Measurements from ENCODE around the gene RFX8.
"Not testable (repeated sequence)": the region's sequence is repeated elsewhere in the genome, so short reads cannot be mapped to it uniquely, and the experiment has no call there.

Gene RFX8

DNA sequence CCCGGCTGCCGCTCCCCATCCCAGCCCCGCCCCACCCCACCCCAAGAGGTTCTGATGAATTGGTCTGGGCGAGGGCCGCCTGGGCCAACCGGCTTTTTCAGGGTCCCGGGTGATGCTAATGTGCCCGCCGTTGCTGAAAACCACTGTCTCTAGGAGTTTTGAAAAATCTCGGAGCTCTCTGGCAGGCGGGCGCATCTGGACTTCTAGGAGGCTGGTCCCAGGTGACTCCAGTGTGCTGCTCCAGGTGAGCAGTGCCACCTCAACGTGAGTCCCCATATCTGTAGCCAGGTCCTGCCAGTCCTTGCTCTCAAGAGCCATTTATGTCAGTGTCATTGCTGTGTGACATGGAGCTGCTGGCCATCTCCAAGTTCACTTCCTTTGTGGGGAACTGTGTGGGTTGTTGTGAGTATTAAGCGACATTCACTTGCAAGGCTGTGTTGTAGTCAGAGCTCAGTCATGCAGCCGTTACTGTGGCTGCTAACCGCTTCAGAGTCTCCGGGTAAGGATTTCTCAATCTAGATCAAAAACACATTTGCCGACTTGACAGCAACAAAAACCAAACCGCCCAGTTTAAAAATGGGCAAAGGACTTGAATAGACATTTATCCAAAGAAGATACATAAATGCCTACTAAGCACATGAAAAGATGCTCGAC is at the start of gene RFX8:
Gene RFX8, minus strand, starts transcription at position 382 of the 654 bp plus-strand sequence. CDS start 8,264 bp downstream, outside the sequence.
- DNase-seq: no peak

DNA sequence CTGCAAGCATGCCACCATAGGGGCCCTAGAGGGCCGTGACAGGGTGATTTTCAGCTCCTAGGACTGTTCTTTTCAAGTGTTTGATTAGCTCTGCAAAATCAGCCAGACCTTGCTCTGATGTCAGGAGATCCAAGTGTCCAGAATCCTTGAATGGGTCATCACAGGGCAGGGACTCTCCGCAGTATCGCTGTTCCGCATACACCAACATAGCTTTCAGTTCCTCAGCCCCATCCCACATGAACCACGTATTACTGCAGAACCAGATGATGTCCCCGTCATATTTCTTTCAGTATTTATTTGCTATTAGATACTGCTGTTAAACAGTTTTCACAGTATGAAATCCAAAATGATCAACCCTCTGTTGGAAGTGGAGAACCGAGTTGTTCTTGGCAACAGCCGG is 46.6 kb upstream of the RFX8 start:
- no peak for DNase-seq

DNA sequence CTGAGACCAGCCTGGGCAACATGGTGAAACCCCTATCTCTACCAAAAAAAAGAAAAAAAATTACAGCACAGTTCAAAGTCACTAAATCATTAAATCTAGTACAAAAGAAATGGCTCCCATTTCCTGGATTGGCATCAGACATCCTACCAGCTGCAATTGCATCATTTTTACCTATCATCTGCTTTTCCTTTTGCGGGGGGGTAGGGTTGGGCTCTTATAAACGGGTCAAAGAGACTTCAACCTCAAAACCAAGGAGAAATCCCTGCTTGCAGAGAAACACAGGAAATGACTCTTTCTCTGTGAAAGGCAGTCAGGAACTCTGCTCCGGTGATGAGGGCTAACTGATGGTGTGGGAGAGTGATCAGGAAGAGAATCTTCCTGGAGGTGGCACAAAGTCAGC is 45.3 kb upstream of the RFX8 start:
- DNase-seq: no peak

DNA sequence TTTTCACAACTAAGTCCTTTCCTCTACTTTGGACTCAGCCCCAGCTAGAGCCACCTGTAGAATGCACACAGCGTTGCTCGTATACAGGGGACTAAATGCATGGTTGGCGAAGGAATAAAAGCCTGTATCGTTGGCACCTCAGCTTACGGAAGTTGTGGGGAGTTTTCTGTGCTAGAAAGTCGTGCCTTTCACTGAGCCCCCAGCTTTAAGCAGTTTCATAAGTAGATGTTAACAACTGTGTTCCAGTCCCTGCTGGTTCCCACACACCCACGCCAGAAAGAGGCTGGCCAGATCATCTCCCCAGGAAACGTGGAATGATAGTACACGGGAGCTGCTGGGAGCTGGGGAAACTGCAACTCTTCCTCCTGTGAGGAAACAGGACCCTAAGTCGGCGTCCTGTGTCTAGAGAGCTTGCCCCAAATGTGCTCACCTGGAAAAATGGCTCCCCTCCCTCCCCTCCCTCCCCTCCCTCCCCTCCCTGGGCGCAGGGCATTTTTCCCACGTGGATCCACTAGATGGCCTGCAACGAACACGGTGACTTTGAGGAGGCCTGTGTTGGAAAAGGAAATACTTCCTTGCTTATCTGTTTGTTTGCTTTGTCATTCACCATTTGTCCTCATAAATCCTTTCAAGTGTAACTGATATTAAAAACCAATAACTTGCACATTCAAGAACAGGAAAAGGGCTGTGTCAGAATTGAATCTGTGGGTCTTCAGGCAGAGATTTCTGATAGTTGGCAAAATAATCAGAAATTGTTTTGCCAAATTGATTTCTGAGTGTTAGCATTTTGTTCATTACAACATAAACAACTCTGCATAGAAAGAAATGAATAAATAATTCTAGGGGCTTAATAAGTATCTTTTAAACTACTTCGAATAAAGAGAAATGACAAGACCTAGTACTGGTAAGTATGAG is 43.9 kb upstream of the RFX8 start:
- no peak for DNase-seq

DNA sequence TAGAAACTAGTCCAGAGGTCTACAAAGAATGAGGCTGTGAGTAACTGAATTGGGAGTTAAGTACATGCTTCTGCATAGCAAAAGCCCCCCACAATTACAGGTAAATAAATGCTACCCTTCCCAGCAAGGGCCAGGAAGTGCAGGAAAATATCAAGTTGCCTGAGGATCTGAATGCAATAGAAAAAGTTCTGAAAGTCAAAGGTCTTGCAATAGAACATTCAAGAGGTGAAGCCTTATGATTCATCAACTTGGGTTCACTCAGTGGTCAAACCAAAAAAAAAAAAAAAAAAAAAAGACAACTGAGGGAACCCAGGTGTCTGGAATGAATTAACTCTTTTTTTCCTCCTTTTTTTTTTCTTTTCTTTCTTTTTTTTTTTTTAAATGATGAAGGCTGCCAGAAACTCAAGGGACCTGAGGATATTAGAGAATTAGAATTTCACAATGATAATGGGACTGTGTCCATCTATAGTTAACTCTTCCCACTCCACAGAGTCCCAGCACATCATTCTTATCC is 42.9 kb upstream of the RFX8 start:
- no peak for DNase-seq

DNA sequence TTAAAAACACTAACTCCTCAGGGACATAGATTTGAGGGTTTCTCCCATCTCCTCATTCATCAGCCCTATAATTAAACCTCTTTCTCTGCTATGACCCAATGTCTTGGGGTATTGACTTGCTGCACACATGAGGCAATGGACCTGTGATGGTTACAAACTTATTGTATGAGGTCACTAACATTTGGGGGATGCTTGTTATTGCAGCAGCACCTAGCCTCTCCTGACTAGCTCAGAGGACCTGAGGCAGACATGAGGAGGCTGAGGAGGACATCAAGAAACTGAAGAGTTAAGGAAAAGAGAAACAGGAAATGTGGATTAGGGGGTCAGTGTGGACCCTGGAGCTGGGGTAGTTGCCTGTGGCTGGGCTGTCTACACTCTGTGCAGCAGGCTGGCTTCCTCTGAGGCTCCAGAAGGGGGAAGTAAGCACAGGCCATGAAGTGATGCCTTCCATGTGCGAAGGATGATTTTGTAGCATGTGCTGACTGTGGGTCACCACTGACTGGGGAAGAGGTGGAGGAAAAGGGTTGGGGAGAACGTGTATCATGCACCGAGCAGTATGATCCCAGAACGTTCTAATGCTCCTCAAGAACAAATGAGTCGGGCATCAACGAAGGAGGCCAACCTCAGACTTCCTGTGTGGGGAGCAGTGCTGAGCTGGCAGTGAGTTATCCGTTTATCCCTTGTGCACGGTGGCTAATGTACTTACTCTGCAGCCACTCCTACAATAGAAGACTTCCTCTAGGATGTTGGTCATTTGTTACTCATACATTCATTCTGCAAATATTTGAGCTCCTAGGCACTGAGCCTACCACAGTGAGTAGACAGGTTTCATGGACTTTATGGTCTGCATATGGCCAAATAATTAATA is 42.1 kb upstream of the RFX8 start:
- no peak for DNase-seq

DNA sequence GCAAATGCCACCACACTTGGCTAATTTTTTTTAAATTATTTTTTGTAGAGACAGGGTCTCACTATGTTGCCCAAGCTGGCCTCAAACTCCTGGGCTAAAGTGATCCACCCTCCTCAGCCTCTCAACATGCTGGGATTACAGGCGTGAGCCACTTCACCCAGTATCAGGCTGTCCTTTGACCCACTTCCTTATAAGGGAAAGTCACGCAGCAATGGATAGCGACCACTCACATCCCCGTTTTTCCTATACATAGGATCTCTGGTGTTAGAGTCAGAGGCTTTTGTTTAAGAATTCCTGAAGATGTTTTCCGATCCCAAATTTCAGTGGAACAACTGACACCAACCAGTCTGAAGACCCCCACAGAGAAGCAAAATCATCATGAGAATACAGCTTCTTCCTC is 41.4 kb upstream of the RFX8 start:
- no peak for DNase-seq

DNA sequence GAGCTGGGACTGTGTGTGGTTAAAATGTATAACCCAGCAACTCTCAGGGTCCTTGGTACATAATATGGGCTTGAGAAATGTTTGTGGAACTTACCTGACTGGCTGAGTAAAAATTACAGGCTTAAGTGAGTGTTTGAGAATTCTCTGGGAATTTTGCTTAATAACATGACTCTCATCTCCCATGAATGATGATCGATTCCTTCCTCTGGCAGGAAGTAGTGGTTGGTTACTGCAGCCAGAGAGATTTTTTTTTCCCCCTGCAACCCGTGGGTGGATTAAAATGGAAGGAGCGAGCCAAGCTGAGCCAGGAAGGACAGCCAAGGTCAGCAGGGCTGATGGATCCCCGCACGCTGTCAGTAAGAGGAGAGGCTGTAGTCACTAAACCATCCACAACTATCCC is 40.6 kb upstream of the RFX8 start:
- no peak for DNase-seq

DNA sequence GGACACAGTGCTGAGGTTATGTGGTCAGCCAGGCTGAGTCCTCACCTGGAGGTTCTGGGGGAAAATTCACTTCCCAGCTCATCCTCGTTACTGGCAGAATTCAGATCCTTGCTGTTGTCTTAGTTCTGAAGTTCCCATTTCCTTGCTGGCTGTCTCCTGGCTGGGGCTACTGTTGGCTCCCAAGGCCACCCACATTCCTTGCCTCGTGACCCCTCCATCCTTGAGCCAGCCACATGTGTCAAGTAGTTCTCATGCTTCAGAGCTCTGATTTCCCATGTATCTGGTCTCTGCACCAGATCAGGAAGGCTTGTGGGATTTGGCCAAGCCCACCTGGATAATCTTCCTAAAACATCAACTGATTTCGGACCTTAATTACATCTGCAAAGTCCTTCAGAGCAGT is 38.1 kb upstream of the RFX8 start:
- DNase-seq: no peak

DNA sequence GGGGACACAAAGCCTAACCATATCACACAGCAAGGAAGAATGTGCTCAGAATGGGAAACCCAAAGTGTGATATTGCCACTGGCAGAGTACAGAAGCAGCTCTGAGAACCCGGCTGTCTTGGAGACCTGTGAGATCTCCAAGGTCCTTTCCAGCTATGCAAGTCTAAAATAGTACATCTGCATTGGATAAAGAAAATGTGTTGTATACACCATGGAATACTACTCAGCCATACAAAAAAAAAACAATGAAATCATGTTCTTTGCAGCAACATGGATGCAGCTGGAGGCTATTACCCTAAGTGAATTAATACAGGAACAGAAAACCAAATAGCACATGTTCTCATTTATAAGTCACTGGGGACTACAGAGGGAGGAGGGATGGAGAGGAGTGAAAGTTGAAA is 36.5 kb upstream of the RFX8 start:
- DNase-seq: no peak

DNA sequence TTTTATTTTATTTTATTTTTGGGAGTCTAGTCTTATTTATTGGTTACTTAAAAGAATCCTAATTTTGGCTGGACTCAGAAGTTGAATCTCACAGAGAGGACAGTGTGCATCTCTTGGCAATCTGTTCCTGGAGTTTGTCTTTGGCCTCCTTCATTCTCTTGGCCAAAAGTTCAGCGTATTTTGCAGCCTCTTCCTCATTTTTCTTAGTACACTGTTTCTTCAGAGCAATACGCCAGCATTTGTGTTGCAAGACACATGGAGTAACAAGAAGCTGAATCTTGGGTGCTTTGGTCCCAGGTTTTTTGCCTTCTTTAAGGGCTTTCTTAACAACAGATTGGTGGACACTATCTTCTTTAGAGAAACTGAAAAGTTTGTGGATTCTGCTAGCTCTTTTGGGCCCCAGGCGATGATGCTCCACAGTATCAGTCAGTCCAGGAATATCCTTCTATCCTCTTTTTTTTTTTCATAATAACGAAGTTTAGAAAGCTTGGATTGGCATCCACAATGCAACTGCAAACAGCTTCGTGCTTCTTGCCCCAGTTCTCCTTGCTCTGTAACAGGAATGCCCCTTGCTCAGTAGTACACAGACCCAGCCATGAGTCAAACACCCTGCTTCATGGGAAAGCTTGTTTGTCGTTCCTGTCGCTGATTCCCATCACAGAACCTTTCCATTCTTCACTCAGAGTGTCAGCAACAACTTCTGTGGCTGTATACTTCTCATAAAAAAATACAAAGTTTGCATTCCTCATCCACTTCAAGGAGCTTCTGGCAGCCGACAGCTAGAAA is 34.8 kb upstream of the RFX8 start:
- DNase-seq: no peak

DNA sequence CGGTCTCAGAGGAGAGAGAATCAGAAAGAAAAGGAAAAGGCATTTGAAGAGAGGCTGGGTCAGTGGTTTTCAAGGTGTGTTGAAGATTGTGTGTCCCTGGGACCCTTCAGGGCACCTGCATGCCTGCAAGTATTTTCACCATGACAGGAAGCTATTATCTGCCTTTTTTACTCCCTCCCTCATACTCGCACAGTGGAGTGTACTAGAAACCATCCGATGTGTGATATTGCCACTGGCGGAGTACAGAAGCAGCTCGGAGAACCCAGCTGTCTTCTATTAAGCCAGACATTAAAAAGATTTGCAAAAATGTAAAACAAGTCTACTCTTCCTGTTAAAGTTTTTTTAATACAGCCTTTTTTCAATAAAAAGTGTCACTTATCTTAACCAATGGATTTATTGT is 33.7 kb upstream of the RFX8 start:
- no peak for DNase-seq

DNA sequence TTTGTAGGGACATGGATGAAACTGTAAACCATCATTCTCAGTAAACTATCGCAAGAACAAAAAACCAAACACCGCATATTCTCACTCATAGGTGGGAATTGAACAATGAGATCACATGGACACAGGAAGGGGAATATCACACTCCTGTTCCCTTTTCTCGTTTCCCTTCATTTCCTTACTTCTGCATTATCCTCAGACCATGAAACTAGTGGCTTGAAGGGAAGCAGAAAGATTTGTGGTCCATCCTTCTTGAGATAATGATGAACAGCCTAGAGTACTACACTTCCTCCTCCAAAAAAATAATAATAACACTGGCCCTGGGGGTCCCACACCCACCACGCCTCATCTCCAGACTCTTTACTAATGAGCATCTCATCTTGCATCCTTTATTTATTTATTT is 30.4 kb upstream of the RFX8 start:
- not testable (repeated sequence) for DNase-seq

DNA sequence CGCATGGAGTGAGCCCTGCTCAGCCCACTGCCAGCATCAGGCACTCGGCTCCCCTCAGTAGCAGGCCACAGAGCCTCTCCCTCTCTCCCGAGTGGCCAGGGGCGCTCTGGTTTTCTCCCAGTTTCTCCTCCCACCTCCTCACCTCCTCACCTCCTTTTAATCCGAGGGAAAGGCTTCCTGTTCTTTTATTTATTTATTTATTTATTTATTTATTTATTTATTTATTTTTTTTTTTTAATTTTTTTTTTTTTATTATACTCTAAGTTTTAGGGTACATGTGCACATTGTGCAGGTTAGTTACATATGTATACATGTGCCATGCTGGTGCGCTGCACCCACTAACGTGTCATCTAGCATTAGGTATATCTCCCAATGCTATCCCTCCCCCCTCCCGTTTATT is 29.8 kb upstream of the RFX8 start:
- DNase-seq: not testable (repeated sequence)

DNA sequence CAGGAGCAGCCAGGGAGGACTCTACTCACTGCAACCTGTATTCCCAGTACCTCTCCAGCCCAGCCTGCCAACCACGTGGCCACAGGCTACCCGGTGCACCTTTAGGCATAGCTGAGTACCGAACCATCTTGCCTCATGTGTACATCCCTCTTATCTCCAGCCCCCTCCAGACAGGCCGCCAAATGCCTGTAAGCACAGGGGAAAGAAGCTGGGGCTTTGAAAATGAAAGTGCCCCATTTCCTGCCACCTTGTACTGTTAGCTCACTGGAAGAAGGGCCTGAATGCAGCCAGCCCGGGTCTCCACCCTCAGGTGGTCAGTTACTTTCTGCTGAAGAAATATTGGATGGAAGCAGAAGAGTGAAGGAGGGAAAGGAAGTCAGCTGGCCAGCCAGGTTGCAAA is 27.2 kb upstream of the RFX8 start:
- no peak for DNase-seq

DNA sequence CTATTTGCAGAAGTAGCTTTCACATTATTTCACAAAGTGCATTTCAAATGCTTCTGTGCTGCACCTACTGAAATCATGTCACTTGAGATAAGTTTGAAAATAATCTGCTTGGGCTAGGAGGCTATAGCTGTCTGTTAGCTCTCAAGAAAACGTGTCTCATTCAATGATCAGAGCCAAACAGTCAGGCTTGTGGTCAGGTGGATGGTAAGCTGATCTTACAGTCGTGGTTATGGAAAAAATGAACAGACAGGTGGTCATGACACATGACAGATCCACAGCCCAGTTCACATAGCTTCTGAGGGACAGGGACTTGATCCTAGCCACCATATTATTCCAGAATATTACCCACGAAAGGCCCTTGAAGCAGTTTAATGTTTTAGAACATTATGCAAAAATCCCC is 26.5 kb upstream of the RFX8 start:
- DNase-seq: no peak

DNA sequence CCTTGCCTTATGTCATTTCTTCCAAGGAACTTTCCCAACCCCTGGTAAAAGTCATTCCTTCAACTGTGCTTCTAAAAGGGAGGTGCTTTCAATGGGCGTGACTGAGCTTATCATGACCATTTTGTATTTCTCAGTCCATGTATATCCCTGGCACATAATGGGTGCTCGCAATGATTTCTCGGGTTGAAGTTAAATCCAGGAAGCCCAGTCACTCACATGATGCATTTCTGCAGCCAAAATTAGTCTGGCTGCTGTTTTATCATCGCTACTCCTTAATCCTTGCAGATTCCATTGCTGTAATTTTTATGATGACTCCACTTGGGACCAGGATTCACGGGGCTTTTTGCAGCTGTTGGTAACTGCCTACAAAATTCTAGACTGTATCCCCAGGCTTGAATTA is 25.9 kb upstream of the RFX8 start:
- DNase-seq: no peak

DNA sequence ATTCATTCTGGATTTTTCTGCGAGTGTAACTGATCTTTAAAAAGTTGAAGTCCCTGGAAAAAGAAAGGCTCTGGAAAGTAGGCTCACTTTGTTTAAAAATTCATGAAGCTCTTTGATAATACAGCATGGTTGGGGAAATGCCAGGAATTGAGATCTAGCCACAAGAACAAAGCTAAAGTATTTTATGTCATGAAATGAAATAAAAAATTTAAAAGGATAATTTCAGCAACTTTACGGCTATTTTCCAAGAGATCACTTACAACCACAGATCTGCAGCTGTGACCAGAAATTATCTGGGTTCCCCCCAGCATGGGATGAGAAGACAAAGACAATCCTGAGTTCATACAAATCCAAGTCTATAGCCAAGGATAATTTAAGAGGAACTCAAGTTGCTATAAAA is 25.3 kb upstream of the RFX8 start:
- DNase-seq: no peak

DNA sequence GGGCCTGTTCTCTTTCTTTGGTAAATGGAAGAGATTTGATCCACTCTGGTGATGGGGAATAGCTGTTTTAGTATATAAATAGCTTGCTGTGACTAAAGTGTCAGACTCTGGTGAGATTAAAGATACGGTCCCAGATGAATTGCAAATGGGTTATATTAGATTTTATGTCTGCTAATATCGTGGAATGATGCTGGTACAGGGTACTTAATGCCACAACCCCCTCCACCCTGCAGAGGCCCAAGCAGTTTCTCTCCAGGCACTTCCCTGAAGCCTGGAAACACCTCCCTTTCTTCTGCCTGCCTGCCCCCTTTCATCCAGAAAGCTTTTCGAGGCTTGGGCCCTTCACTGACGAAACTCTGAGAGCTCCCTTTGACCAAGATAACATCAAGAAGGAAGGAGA is 21.4 kb upstream of the RFX8 start:
- no peak for DNase-seq

DNA sequence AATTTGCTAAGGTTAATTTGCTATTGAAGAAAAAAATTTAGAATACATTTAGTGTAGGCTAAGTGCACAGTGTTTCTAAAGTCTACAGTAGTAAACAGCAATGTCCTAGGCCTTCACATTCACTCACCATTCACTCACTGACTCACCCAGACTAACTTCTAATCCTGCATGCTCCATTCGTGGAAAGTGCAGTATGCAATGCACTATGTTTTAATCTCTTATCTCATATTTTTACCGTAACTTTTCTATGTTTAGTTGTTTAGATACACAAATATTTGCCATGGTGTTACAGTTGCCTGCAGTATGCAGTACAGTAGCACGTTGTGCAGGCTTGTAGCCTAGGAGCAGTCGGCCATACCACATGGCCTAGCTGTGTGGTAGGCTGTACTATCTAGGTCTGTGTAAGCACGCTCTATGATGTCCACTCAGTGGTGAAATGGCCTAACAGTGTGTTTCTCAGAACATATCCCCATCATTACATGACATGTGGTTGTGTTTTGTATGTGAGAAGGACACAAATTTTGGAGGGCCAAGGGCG is 18.1 kb upstream of the RFX8 start:
- no peak for DNase-seq

DNA sequence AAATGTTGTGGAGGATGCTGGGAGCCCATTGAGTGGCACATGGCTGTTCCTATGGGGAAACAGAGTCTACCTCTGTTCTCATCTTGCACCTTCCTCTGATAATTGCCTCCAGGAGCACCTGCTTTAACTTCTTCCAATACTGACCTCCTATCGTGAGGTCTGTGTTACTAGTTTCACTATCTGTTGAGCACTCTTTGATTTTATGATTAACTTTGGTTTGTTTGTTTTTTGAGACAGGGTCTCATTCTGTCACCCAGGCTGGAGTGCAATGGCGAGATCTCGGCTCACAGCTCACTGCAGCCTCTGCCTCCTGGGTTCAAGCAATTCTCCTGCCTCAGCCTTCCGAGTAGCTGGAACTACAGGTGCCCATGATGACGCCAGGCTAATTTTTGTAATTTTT is 12.1 kb upstream of the RFX8 start:
- DNase-seq: no peak

DNA sequence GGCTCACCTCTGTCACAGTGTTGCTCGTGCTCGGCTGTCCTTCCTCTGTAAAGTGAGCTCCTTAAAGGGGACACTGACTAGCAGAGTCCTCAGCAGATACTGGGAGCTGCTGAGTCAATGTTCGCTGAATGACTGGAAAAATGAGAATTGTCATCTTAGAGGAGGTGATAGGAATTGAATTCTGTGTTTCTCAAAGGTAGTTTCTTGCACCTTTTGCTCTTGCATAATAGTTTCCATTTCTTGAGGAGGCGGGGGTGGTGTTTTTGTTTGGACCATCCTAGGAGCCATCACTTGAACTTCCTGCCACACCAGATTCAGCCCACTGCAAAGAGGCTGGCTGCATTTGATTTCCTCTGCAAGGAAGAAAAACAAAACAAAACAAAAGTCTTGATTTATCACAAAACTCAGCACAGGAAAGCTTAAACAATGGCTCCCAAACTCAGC is 11.4 kb upstream of the RFX8 start:
- DNase-seq: no peak
